PFSK-1 (cell line): ENCODE results near the gene GBP3.

Source experiments
- FOXP2 ChIP-seq: optimal IDR thresholded peaks from 2 replicates; pipeline ENCODE3; 2011; ENCODE audit warnings: borderline replicate concordance, control low read depth, inconsistent platforms; ENCODE audit not compliant: insufficient read depth; ENCODE audit errors: extremely low read length, extremely low read depth
- POLR2AphosphoS5 ChIP-seq: IDR thresholded peaks from 2 replicates; pipeline ENCODE4 v1.6.1; 2012; ENCODE audit warnings: low read depth, mild to moderate bottlenecking, control low read depth, low read length, moderate library complexity
- REST ChIP-seq, 2 experiments: IDR thresholded peaks; 2 replicates each; pipeline versions ENCODE4 v1.6.1 to v1.8.0; 2011 to 2012; ENCODE audit warnings: low read depth in 2 of 2, low read length in 2 of 2, control low read depth in 1 of 2, inconsistent platforms in 1 of 2, mild to moderate bottlenecking in 1 of 2, moderate library complexity in 1 of 2; ENCODE audit not compliant: insufficient read depth in 1 of 2
- SIN3A ChIP-seq: IDR thresholded peaks from 2 replicates; pipeline ENCODE4 v1.6.1; 2012; ENCODE audit warnings: mild to moderate bottlenecking, low read length, moderate library complexity, borderline replicate concordance; ENCODE audit not compliant: insufficient read depth
- TAF1 ChIP-seq: IDR thresholded peaks from 2 replicates; pipeline ENCODE4 v1.6.1; 2012; ENCODE audit warnings: low read length, control low read depth, borderline replicate concordance; ENCODE audit not compliant: insufficient read depth

Gene GBP3

GRCh38 chr1:89037186-89037585, 14.5 kb upstream of the GBP3 start:
- TF ChIP-seq POLR2AphosphoS5, result no peak
- TF ChIP-seq REST (IDR thresholded peaks at IDR 0.05; ENCODE audit: insufficient read depth in 1 of 2, low read depth in 2 of 2, low read length in 2 of 2), result no peak
- no peak for TF ChIP-seq SIN3A
- no peak for TF ChIP-seq TAF1
- no peak for TF ChIP-seq FOXP2

GRCh38 chr1:89035080-89035479, 12.4 kb upstream of the GBP3 start:
- no peak for TF ChIP-seq FOXP2
- no peak for TF ChIP-seq SIN3A
- no peak for TF ChIP-seq TAF1
- no peak for TF ChIP-seq REST (IDR thresholded peaks at IDR 0.05; ENCODE audit: insufficient read depth in 1 of 2, low read depth in 2 of 2, low read length in 2 of 2)
- TF ChIP-seq POLR2AphosphoS5, result no peak

GRCh38 chr1:89025928-89026327, 3.3 kb upstream of the GBP3 start:
- no peak for TF ChIP-seq REST (IDR thresholded peaks at IDR 0.05; ENCODE audit: insufficient read depth in 1 of 2, low read depth in 2 of 2, low read length in 2 of 2)
- TF ChIP-seq POLR2AphosphoS5, result no peak
- no peak for TF ChIP-seq SIN3A
- TF ChIP-seq TAF1, result no peak
- no peak for TF ChIP-seq FOXP2

- TF ChIP-seq TAF1, result no peak
- no peak for TF ChIP-seq REST (IDR thresholded peaks at IDR 0.05; ENCODE audit: insufficient read depth in 1 of 2, low read depth in 2 of 2, low read length in 2 of 2)
- no peak for TF ChIP-seq POLR2AphosphoS5
- TF ChIP-seq SIN3A, result no peak
- TF ChIP-seq FOXP2, result no peak
These were observed 360 bp upstream of the GBP3 start for GRCh38 chr1:89023026-89023425.

GRCh38 chr1:89008511-89008910, 14.2 kb downstream of the GBP3 start:
- TF ChIP-seq SIN3A (no peak), TAF1 (no peak), REST (IDR thresholded peaks at IDR 0.05; ENCODE audit: insufficient read depth in 1 of 2, low read depth in 2 of 2, low read length in 2 of 2) (no peak), POLR2AphosphoS5 (no peak)
